Ishikawa (cell line): ENCODE results near the gene EZR.

ENCODE experiments used
- EP300 ChIP-seq: IDR thresholded peaks from 2 replicates; pipeline ENCODE4 v1.6.1; 2012; ENCODE audit warnings: borderline replicate concordance
- NFIC ChIP-seq: IDR thresholded peaks from 2 replicates; pipeline ENCODE4 v1.6.1; 2012
- RAD21 ChIP-seq: IDR thresholded peaks from 2 replicates; pipeline ENCODE4 v1.6.1; 2012; ENCODE audit warnings: low read depth
- TAF1 ChIP-seq: IDR thresholded peaks from 2 replicates; pipeline ENCODE4 v1.6.1; 2012; ENCODE audit warnings: low read depth, mild to moderate bottlenecking
- TF ChIP-seq, protein P1 (sequence below): IDR thresholded peaks from 2 replicates; pipeline ENCODE4 v1.6.1; 2012
- TF ChIP-seq, protein P2 (sequence below): IDR thresholded peaks from 2 replicates; pipeline ENCODE4 v1.6.1; 2012; ENCODE audit warnings: low read depth, mild to moderate bottlenecking

DNA sequence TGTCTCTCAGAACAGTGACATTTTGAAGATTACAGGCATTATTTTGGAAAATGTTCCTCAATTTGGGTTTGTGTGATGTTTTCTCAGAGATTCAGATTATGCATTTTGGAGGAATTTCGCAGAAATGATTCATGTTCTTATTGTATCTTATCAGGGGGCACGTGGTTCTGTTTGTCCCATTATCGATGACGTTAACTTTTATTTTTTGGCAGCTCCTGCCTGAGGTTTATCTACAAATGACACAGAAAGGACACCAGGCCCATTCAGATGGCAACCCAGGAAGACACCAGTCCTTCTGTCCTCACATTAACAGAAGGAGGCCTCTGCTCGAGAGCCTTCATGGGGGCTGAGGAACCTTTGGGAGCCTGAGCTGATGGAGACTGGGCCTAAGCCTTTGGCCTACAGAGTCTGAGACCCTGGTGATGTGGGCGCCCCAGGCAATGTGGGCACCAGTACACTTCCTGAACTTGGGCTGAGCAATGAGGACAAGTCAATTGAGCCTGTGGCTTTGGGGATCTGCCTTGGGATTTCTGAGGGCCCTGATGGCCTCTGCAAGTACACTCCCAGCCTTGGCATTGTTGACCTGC lies 41.2 kb upstream of the EZR start:
- TF ChIP-seq EP300 (no peak), RAD21 (no peak), NFIC (no peak), TAF1 (no peak)
- TF ChIP-seq, protein P1, sequence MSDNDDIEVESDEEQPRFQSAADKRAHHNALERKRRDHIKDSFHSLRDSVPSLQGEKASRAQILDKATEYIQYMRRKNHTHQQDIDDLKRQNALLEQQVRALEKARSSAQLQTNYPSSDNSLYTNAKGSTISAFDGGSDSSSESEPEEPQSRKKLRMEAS, result no peak
- TF ChIP-seq, protein P2, sequence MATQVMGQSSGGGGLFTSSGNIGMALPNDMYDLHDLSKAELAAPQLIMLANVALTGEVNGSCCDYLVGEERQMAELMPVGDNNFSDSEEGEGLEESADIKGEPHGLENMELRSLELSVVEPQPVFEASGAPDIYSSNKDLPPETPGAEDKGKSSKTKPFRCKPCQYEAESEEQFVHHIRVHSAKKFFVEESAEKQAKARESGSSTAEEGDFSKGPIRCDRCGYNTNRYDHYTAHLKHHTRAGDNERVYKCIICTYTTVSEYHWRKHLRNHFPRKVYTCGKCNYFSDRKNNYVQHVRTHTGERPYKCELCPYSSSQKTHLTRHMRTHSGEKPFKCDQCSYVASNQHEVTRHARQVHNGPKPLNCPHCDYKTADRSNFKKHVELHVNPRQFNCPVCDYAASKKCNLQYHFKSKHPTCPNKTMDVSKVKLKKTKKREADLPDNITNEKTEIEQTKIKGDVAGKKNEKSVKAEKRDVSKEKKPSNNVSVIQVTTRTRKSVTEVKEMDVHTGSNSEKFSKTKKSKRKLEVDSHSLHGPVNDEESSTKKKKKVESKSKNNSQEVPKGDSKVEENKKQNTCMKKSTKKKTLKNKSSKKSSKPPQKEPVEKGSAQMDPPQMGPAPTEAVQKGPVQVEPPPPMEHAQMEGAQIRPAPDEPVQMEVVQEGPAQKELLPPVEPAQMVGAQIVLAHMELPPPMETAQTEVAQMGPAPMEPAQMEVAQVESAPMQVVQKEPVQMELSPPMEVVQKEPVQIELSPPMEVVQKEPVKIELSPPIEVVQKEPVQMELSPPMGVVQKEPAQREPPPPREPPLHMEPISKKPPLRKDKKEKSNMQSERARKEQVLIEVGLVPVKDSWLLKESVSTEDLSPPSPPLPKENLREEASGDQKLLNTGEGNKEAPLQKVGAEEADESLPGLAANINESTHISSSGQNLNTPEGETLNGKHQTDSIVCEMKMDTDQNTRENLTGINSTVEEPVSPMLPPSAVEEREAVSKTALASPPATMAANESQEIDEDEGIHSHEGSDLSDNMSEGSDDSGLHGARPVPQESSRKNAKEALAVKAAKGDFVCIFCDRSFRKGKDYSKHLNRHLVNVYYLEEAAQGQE, result no peak
